Measurements from ENCODE around the gene JAKMIP2.

Gene JAKMIP2

DNA sequence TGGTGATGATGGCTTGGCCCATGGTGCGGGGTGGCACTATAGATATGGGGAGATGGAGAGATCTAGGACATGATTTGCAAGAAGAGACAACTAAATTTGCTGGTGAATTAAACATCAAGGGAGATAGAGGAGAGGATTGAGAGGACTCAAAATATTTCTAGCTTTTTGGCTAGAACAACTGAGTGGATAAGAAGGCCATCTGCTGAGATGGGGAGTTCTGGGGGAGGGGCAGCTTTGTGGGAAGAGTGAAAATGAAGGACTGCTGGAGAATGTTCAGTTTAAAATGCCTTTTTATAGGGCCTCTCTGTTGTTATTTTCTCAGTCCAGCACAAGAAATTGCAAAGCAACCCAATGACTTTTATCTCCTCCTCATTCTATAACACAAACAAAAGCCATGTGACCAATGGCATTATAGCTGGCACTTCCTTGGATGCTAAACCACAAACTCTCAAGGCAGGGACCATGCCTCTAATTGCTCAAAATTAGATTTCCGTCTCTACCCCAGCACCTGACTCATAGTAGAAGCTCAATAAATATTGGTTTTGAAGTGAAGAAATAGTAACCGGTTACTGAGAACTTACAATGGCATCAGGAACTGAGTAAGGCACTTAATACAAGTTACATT, 29.8 kb downstream of the JAKMIP2 start:
- Histone ChIP-seq H3K36me3 (no peaks in the 10 kb centered on the region; the same call in 1 of the 2 replicates), H3K4me3 (ENCODE audit: low read depth, low read length) (no peak overlapping the region), H3K4me1 (peaks cover 7% of the 10 kb centered on the region), H3K9me3 (no peaks in the 10 kb centered on the region), H3K27me3 (no peaks in the 10 kb centered on the region)
- no peak for DNase-seq
- TF ChIP-seq, protein P1, sequence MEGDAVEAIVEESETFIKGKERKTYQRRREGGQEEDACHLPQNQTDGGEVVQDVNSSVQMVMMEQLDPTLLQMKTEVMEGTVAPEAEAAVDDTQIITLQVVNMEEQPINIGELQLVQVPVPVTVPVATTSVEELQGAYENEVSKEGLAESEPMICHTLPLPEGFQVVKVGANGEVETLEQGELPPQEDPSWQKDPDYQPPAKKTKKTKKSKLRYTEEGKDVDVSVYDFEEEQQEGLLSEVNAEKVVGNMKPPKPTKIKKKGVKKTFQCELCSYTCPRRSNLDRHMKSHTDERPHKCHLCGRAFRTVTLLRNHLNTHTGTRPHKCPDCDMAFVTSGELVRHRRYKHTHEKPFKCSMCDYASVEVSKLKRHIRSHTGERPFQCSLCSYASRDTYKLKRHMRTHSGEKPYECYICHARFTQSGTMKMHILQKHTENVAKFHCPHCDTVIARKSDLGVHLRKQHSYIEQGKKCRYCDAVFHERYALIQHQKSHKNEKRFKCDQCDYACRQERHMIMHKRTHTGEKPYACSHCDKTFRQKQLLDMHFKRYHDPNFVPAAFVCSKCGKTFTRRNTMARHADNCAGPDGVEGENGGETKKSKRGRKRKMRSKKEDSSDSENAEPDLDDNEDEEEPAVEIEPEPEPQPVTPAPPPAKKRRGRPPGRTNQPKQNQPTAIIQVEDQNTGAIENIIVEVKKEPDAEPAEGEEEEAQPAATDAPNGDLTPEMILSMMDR (IDR thresholded peaks at IDR 0.05; ENCODE audit: low read depth, low read length), result no peak

DNA sequence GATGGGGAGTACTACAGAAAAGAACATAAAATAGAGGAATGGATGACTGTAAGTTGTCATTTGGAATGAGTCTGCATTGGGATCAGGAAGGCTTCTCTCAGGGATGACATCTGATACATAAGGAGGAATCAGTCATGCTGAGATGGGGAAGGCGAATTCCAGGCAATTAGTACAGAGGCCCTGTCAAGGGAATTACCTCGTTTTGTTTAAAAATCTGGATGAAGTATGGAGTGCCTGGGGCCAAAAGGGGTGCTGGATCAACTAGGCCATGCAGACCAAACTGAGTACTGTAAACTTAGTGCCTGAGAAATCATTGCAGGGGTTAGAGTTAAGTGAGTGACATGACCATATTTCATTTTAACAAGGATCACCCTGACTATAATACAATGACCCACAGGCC, 30.5 kb downstream of the JAKMIP2 start:
- TF ChIP-seq, protein P1 (IDR thresholded peaks at IDR 0.05; ENCODE audit: low read depth, low read length), result no peak
- no peak for DNase-seq
- Histone ChIP-seq H3K4me3 (ENCODE audit: low read depth, low read length) (no peak overlapping the region), H3K36me3 (no peaks in the 10 kb centered on the region; the same call in 1 of the 2 replicates), H3K9me3 (no peaks in the 10 kb centered on the region), H3K4me1 (peaks cover 7% of the 10 kb centered on the region), H3K27me3 (no peaks in the 10 kb centered on the region)

DNA sequence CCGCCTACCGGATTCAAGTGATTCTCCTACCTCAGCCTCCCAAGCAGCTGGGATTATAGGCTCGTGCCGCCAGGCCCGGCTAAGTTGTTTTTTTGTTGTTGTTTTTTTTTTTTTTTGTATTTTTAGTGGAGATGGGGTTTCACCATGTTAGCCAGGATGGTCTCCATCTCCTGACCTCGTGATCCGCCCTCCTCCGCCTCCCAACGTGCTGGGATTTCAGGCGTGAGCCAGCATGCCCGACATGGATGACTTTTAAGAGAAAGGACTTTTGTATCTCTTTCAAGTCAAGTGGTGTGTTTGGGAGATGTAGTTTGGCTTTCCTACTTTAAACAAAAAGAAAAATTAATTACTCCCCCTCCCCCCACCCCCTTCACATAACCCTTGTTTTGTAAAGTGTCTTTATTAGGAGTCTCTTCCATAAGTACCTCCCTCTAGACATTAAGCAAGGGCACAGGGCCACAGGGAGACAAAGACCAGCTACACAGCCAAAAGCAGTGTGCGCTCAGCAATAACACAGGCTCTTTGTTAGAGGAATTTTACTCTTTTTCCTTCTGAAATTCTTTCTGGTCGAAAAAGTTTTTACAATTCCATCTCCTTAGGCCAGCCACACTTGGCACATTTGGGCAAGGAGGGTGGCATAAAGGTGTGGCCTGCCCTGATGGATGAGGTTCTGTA, 31.2 kb downstream of the JAKMIP2 start:
- H3K4me1 ChIP-seq, result peaks cover 7% of the 10 kb centered on the region
- TF ChIP-seq, protein P1 (IDR thresholded peaks at IDR 0.05; ENCODE audit: low read depth, low read length), result no peak

DNA sequence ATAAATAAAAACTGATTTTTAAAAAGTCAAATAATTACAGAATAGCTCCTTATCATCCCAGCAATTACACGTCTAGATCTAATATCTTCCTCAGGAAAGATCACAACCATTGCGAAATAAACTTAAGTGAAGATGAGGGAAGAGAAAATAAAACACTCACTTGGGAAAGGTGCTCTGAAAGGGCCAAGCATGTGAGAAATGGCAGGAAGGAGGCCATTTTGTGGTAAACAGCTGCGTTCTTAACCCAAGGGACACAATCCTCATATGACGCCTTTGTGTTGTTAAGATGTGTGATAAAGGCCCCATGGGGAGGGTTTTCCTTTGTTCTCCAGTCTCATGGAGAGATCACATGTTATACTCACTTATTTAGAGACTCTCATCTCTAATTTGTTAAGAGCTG, 32.5 kb downstream of the JAKMIP2 start:
- Histone ChIP-seq H3K9me3 (no peaks in the 10 kb centered on the region), H3K36me3 (no peaks in the 10 kb centered on the region; the same call in 1 of the 2 replicates), H3K27me3 (no peaks in the 10 kb centered on the region), H3K4me1 (peaks cover 7% of the 10 kb centered on the region), H3K4me3 (ENCODE audit: low read depth, low read length) (no peak overlapping the region)
- no peak for DNase-seq
- TF ChIP-seq, protein P1 (IDR thresholded peaks at IDR 0.05; ENCODE audit: low read depth, low read length), result no peak

More for the DNA sequence above, 31.2 kb downstream of the JAKMIP2 start:
- no peaks in the 10 kb centered on the region; the same call in 1 of the 2 replicates for H3K36me3 ChIP-seq
- no peaks in the 10 kb centered on the region for H3K9me3 ChIP-seq
- no peak for DNase-seq
- H3K4me3 ChIP-seq (ENCODE audit: low read depth, low read length), result no peak overlapping the region
- no peaks in the 10 kb centered on the region for H3K27me3 ChIP-seq

DNA sequence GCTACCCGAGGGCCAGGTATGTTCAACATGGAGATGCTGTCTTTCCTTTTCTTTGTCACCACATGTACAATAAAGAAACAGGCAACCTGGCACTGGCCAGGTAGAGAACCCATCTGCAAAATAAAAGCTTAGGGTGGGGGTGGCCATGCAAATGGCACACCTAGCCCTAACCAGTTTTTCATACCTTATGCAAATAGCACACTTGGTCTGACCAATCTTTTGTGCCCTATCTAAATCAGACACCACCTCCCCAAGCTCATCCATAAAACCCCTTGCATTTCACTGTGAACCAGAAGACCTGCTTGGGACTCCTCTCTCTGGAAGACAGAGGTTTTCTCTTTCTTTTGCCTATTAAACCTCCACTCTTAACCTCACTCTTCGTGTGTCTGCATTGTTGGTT, 33.9 kb downstream of the JAKMIP2 start:
- TF ChIP-seq, protein P1 (IDR thresholded peaks at IDR 0.05; ENCODE audit: low read depth, low read length), result no peak
- Histone ChIP-seq H3K4me3 (ENCODE audit: low read depth, low read length) (no peak overlapping the region), H3K36me3 (no peaks in the 10 kb centered on the region; the same call in 1 of the 2 replicates), H3K27me3 (no peaks in the 10 kb centered on the region), H3K4me1 (peaks cover 10% of the 10 kb centered on the region), H3K9me3 (no peaks in the 10 kb centered on the region)
- DNase-seq, result no peak

DNA sequence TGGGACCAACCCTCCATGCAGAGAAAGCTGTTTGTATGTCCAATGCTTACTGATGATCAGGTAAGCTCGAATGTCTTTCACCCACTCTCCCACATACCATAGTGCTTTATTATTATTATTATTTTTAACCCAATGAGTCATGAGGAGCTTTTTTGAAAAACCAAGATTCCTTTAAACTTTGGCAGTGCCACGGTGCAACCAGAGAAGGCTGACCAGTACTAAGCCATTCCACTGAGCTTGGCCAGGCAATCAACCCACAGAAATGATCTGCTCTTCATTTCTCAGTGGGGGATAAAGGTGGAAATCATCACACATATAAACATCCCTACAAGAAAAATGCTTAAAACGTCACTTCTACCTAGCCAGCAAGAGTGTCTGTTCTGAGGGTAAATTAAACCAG, 35.5 kb downstream of the JAKMIP2 start:
- Histone ChIP-seq H3K36me3 (no peaks in the 10 kb centered on the region; the same call in 1 of the 2 replicates), H3K27me3 (no peaks in the 10 kb centered on the region), H3K4me1 (peaks cover 13% of the 10 kb centered on the region), H3K4me3 (ENCODE audit: low read depth, low read length) (no peak overlapping the region), H3K9me3 (no peaks in the 10 kb centered on the region)
- DNase-seq, result no peak
- TF ChIP-seq, protein P1 (IDR thresholded peaks at IDR 0.05; ENCODE audit: low read depth, low read length), result no peak
